IMR-90 (cell line): ENCODE data around the gene IGIP.

ENCODE experiments used
- POLR2A ChIP-seq: IDR thresholded peaks from 2 replicates; pipeline ENCODE4 v1.6.1; 2012; ENCODE audit warnings: mild to moderate bottlenecking, low read depth, low read length
- RAD21 ChIP-seq: IDR thresholded peaks from 2 replicates; pipeline ENCODE4 v1.6.1; 2012; ENCODE audit warnings: low read length, improper control_type of control experiment
- RFX5 ChIP-seq: IDR thresholded peaks from 2 replicates; pipeline ENCODE4 v1.8.0; 2012; ENCODE audit warnings: low read depth, mild to moderate bottlenecking, low read length, moderate library complexity

DNA sequence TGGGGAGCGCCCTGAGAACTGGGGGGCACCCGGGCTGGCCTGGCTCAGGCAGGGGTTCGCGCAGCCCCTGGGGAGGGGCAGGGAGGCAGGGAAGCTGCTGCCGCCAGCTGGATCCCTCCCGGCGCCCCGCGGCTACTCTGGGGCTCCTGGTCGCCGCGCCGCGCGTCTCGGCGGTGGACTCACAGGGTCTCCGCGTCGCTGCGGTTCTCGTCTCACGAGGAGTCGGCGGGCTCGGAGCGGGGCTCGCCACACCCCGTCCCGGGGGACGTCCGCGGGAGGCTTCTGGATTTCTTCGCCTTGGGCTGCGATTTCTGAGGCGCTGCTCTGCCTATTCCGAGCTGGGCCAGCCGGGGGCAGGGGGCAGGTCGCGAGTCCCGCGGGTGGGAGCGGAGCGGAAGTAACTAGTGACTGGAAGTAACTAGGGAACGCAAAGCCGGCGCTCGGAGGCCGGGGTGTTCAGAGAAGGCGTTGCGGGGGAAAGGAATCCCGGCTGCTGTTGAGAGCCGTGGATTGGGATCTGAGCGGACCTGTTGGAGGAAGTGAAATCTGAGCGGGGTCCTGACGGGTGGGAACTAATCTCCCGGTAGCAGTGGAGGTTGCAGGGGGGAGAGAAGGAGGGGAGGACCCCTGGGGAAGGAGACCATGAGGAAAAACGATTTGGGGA, 49.8 kb downstream of the IGIP start:
- TF ChIP-seq RFX5: no peak
- no peak; the same call in 1 of the 2 replicates for TF ChIP-seq RAD21
- peak; percentile 59 for TF ChIP-seq POLR2A
